B cell (primary cell): ENCODE measurements around the gene RHCE.

Experiments used
- CTCF ChIP-seq: fragments of 200-600 bp; IDR thresholded peaks from one replicate; pipeline ENCODE4 v1.8.0; 2022; ENCODE audit warnings: antibody characterized with exemption, mild to moderate bottlenecking
- EZH2 ChIP-seq: IDR thresholded peaks from 2 replicates; pipeline ENCODE4 v1.6.1; 2012; ENCODE audit warnings: borderline replicate concordance, low read depth, mild to moderate bottlenecking, moderate library complexity, low read length; ENCODE audit not compliant: insufficient read depth, poor library complexity, severe bottlenecking

DNA sequence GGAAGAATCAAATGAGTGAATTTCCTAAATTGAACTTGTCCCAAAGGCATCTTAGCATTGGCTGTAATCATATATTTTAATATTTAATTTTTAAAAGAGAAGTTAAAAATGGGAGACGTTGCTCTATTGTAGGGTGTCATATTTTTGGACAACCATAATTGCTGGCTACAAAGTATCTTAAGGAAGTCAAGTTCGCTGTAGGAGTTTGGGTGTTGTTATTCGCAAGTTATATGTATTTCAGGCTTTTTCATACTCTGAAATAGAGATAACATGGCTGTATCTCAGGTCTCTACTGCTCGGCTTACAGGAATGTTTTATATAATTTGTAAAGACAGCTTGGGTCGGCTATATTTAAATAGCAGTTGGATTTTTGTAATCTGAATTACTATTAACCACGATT, 81.6 kb downstream of the RHCE start:
- no peak for TF ChIP-seq CTCF
- TF ChIP-seq EZH2 = no peak
